Activated CD8-positive, alpha-beta T cell treated with anti-CD3 and anti-CD28 coated beads for 36 hours (primary cell): ENCODE results near the gene LRBA. TPM values are rescaled to one million over a fixed set of nuclear protein-coding genes. Genes with fewer than 3 reads are reported as not detected.
"Not testable (repeated sequence)": the region's sequence is repeated elsewhere in the genome, so short reads cannot be mapped to it uniquely, and the experiment has no call there.

Experiments used
- ATAC-seq: fragments of 200-7000 bp; cut with Tn5 transposase; one replicate; pipeline ENCODE4 v1.10.0; 2021; ENCODE audit warnings: mild to moderate bottlenecking, moderate library complexity
- CTCF ChIA-PET: fragments of 350-600 bp; sonication (Branson Sonifier 250); formaldehyde crosslinking; loops from one replicate; lab custom pipeline; 2021; ENCODE audit warnings: antibody characterized with exemption; lab: Charles Lee
- POLR2A ChIA-PET: fragments of 350-600 bp; sonication (Branson Sonifier 250); formaldehyde crosslinking; loops from one replicate; lab custom pipeline; 2021; ENCODE audit warnings: antibody characterized with exemption; lab: Charles Lee
- DNase-seq: peaks from one replicate; pipeline ENCODE4 v3.0.0-alpha.2; 2020
- H3K27ac Mint-ChIP-seq: one replicate; pipeline ENCODE4 v1.8.0; 2021; ENCODE audit warnings: mild to moderate bottlenecking, mixed read lengths
- H3K27me3 Mint-ChIP-seq: one replicate; pipeline ENCODE4 v1.8.0; 2021; ENCODE audit warnings: mixed read lengths
- H3K36me3 Mint-ChIP-seq: one replicate; pipeline ENCODE4 v1.8.0; 2021; ENCODE audit warnings: low read depth, mixed read lengths
- H3K4me1 Mint-ChIP-seq: one replicate; pipeline ENCODE4 v1.8.0; 2021; ENCODE audit warnings: low read depth, mixed read lengths
- H3K4me3 Mint-ChIP-seq: one replicate; pipeline ENCODE4 v1.8.0; 2021; ENCODE audit warnings: mild to moderate bottlenecking, moderate library complexity, mixed read lengths
- H3K9me3 Mint-ChIP-seq: one replicate; pipeline ENCODE4 v1.8.0; 2021; ENCODE audit warnings: mixed read lengths
- CTCF ChIP-seq: fragments of 200-600 bp; IDR thresholded peaks from one replicate; pipeline ENCODE4 v1.8.0; 2022; ENCODE audit warnings: antibody characterized with exemption, mild to moderate bottlenecking
- intact Hi-C: fragments of 100-400 bp; cut with micrococcal nuclease; formaldehyde crosslinking; loops from one replicate; pipeline ENCODE4 v1.10.0; 2022
- total RNA-seq, 2 experiments: library from RNA; stranded (reverse); gene quantifications; one replicate each; pipeline ENCODE4 v1.2.3, GENCODE V29; 2021

Gene LRBA
- total RNA-seq, 2 experiments from 2014 or later: 48.1 to 52.5 TPM

- Mint-ChIP-seq H3K4me1 (peaks cover 71% of the 10 kb centered on the region), H3K4me3 (no peak overlapping the region), H3K9me3 (no peaks in the 10 kb centered on the region), H3K27me3 (no peaks in the 10 kb centered on the region), H3K27ac (no peak overlapping the region), H3K36me3 (peaks cover 14% of the 10 kb centered on the region)
- CTCF ChIA-PET: no interaction called here
- no peak for TF ChIP-seq CTCF
- no peak for ATAC-seq
- POLR2A ChIA-PET: no interaction called here
- DNase-seq: no peak
- intact Hi-C loops: loop anchor here (5.0 kb wide), 1 partner anchor 39 kb away; no protein-coding TSS in a partner anchor
Observed at GRCh38 chr4:150973626-150974251, 41.3 kb downstream of the LRBA start.

- peak overlapping the region; percentile 38 for H3K27ac Mint-ChIP-seq
- ChIA-PET POLR2A (no interaction called here), CTCF (interaction anchor here (3.3 kb wide), 1 partner anchor 12 kb away, joined by 20 read pairs; no protein-coding TSS in a partner anchor)
- intact Hi-C loops: loop anchor here (5.0 kb wide), 1 partner anchor 40 kb away; no protein-coding TSS in a partner anchor
- H3K4me1 Mint-ChIP-seq: peaks cover 62% of the 10 kb centered on the region
- H3K36me3 Mint-ChIP-seq: peaks cover 12% of the 10 kb centered on the region
- DNase-seq: no peak
- no peaks in the 10 kb centered on the region for H3K27me3 Mint-ChIP-seq
- no peak for TF ChIP-seq CTCF
- no peak for ATAC-seq
- no peaks in the 10 kb centered on the region for H3K9me3 Mint-ChIP-seq
- H3K4me3 Mint-ChIP-seq: no peak overlapping the region
Observed at GRCh38 chr4:150972592-150972991, 42.5 kb downstream of the LRBA start.

- intact Hi-C loops: loop anchor here (5.0 kb wide), 1 partner anchor 40 kb away; no protein-coding TSS in a partner anchor
- Mint-ChIP-seq H3K27ac (no peak overlapping the region), H3K4me1 (peaks cover 61% of the 10 kb centered on the region), H3K27me3 (no peaks in the 10 kb centered on the region), H3K36me3 (peaks cover 12% of the 10 kb centered on the region), H3K4me3 (no peak overlapping the region), H3K9me3 (no peaks in the 10 kb centered on the region)
- ATAC-seq (no peak), DNase-seq (no peak)
- no peak for TF ChIP-seq CTCF
- CTCF ChIA-PET: interaction anchor here (1.5 to 3.3 kb wide), 2 partner anchors 8 to 11 kb away, joined by 4 to 20 read pairs; no protein-coding TSS in a partner anchor
- POLR2A ChIA-PET: interaction anchor here (0.9 to 1.7 kb wide), 3 partner anchors 9 to 128 kb away, joined by 3 to 6 read pairs (median 3); partner anchors contain the start of gene RPS3A
Observed at GRCh38 chr4:150971901-150972300, 43.2 kb downstream of the LRBA start.

- ATAC-seq (peak; percentile 81), DNase-seq (no peak)
- peaks cover 58% of the 10 kb centered on the region for H3K4me1 Mint-ChIP-seq
- ChIA-PET CTCF (interaction anchor here (1.5 to 3.3 kb wide), 2 partner anchors 9 to 10 kb away, joined by 4 to 20 read pairs; no protein-coding TSS in a partner anchor), POLR2A (interaction anchor here (1.2 to 1.7 kb wide), 3 partner anchors 44 to 144 kb away, joined by 4 to 6 read pairs (median 4); partner anchors contain the start of genes LRBA and RPS3A)
- H3K9me3 Mint-ChIP-seq: peaks cover 2% of the 10 kb centered on the region
- no peaks in the 10 kb centered on the region for H3K27me3 Mint-ChIP-seq
- H3K27ac Mint-ChIP-seq: peak overlapping the region; percentile 49
- intact Hi-C loops: loop anchor here (5.0 kb wide), 1 partner anchor 42 kb away; no protein-coding TSS in a partner anchor
- no peak for TF ChIP-seq CTCF
- no peak overlapping the region for H3K4me3 Mint-ChIP-seq
- H3K36me3 Mint-ChIP-seq: peaks cover 14% of the 10 kb centered on the region
Observed at GRCh38 chr4:150970685-150971151, 44.4 kb downstream of the LRBA start.

- ChIA-PET POLR2A (no interaction called here), CTCF (no interaction called here)
Observed at GRCh38 chr4:150964754-150965153, 50.3 kb downstream of the LRBA start.

GRCh38 chr4:150963602-150964345, 51.3 kb downstream of the LRBA start:
- DNase-seq, H3K27me3 Mint-ChIP-seq, CTCF ChIA-PET, H3K9me3 Mint-ChIP-seq, H3K27ac Mint-ChIP-seq, POLR2A ChIA-PET, ATAC-seq, H3K4me3 Mint-ChIP-seq, intact Hi-C loops: not testable (repeated sequence)
- peaks cover 41% of the 10 kb centered on the region for H3K4me1 Mint-ChIP-seq
- peaks cover 14% of the 10 kb centered on the region for H3K36me3 Mint-ChIP-seq

More at GRCh38 chr4:150964754-150965153, 50.3 kb downstream of the LRBA start:
- DNase-seq (no peak), ATAC-seq (no peak)
- Mint-ChIP-seq H3K4me3 (no peak overlapping the region), H3K36me3 (peaks cover 11% of the 10 kb centered on the region), H3K4me1 (peaks cover 40% of the 10 kb centered on the region), H3K27me3 (no peaks in the 10 kb centered on the region), H3K27ac (no peak overlapping the region), H3K9me3 (peaks cover 2% of the 10 kb centered on the region)
- intact Hi-C loops: no loop called here
- TF ChIP-seq CTCF: no peak
